GM12873 (cell line): ENCODE results near the gene C6orf89.

ENCODE experiments used
- TF ChIP-seq, protein P1 (sequence below): IDR thresholded peaks from 2 replicates; pipeline ENCODE4 v1.5.1; 2012; ENCODE audit warnings: low read depth, mild to moderate bottlenecking, moderate library complexity, low read length, control low read depth; ENCODE audit not compliant: insufficient read depth; ENCODE audit errors: missing control alignments

Gene C6orf89

DNA sequence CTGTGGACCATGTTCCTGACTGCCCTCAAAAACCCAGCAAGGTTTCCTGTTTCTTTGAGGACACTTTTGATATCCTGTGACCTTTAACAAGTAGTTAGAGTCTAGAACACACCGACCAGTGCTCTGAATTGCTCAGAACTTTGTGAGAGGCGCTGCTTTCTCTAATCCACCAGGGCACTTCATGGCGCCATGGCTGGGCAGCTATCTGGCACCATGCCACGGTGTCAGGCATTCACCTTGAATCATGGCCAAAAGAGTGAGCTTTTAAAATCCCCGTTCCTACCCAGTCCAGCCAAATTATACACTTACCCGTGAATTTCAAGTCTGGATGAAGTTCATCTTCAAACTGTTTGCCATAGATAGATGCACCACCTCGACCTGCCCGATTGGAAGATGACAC lies 29.5 kb upstream of the C6orf89 start:
- TF ChIP-seq, protein P1, sequence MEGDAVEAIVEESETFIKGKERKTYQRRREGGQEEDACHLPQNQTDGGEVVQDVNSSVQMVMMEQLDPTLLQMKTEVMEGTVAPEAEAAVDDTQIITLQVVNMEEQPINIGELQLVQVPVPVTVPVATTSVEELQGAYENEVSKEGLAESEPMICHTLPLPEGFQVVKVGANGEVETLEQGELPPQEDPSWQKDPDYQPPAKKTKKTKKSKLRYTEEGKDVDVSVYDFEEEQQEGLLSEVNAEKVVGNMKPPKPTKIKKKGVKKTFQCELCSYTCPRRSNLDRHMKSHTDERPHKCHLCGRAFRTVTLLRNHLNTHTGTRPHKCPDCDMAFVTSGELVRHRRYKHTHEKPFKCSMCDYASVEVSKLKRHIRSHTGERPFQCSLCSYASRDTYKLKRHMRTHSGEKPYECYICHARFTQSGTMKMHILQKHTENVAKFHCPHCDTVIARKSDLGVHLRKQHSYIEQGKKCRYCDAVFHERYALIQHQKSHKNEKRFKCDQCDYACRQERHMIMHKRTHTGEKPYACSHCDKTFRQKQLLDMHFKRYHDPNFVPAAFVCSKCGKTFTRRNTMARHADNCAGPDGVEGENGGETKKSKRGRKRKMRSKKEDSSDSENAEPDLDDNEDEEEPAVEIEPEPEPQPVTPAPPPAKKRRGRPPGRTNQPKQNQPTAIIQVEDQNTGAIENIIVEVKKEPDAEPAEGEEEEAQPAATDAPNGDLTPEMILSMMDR = no peak

DNA sequence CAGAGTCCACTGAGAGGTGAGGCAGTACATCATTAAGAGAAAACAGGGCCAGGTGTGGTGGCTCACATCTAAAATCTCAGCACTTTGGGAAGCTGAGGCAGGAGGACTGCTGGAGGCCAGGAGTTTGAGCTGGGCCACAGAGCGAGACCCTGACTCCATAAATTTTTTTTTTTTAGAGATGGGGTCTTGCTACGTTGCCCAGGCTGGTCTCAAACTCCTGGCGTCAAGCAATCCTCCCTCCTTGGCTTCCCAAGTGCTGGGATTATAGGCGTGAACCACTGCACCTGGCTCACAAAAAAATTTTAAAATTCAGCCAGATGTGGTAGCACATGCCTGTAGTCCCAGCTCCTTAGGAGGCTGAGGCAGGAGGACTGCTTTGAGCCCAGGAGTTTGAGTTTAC lies 28.4 kb upstream of the C6orf89 start:
- TF ChIP-seq, protein P1 = no peak

- TF ChIP-seq, protein P1 = no peak
These were observed 27.3 kb upstream of the C6orf89 start for GRCh38 chr6:36858407-36858981.

DNA sequence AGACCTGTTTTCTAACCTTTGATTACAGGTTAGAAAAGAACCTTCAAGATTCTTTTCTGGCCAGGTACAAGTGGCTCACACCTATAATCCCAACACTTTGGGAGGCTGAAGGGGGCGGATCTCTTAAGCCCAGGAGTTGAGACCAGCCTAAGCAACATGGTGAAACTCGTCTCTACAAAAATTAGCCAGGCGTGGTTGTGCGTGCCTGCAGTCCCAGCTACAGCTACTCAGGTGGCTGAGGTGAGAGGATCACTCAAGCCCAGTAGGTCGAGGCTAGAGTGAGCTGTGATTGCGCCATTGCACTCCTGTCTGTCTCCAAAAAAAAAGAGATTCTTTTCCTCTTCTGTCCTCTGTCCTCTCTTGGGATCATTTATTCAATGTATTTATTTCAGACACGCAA lies 25.6 kb upstream of the C6orf89 start:
- TF ChIP-seq, protein P1 = no peak

- TF ChIP-seq, protein P1 = no peak
These were observed 23.4 kb upstream of the C6orf89 start for GRCh38 chr6:36862164-36862847.

DNA sequence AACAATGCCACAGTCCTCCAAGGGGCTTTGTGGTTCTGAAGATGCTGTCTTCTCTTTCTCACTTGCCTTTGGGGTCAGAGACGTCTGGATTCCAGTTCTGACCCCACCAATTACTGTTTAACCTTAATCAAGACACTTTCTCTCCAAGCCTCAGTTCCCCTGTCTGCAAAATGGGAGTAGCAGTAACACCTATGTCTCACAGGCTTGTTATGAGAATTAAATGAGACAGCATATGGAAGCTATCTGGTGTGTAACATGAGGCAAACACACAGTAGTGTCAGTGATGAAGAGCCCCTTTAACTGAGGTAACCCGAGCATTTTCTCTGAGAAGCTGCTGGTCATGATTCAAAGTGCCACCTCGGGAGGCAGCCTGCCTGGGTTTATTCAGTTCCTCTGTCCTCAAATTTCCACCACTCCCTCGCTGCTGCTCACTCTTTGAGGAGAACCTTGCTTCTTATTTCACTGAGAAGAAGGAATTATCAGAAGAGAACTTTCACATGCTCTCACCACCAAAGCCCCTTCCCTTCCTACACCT lies 22.8 kb upstream of the C6orf89 start:
- TF ChIP-seq, protein P1 = no peak

DNA sequence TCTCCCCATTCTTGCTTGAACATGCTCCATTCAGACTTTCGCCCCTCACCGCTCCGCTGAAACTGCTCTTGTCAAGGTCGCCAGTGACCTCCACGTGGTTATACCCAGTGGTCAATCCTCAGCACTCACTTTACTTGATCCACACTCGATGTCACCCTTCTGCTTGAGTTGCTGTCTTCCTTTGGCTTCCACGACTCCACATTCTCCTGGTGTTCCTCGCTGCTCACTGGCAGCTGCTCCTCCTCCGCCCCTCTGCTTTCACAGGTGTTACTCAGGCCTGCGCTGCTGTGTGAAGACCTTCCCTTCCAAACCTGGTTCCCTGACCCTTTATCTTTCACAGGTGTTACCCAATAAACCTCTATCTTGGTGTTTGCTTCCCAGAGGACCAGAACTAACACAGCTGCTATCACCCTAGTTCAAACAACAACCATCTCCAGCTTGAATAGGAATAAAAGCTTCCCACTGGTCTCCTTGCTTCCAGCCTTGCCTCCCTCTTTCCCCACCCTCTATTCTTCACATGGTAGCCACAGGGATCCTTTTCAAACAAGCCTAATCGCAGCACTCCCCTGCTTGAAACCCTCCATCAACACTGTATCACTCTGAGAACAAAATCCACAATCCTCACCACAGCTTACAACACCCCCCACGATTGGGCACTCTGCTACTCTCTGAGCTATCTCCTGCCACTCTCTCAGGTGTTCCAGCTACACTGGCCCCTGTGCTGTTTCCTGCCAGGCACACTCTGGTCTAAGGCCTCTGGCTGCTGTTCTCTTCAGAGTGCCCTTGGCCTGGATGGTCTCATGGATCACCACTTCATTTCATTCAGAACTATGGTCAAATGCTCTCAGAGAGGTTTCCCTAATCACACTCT lies 21.8 kb upstream of the C6orf89 start:
- TF ChIP-seq, protein P1 = no peak
